Omental fat pad (tissue), 4 donors: ENCODE data around the gene SEBOX. TPM values are rescaled to one million over a fixed set of nuclear protein-coding genes. Genes with fewer than 3 reads are reported as not detected.

Experiments
- ATAC-seq: fragments of 150-250 bp; one replicate; pipeline ENCODE4 v1.9.1; 2016; ENCODE audit warnings: mild to moderate bottlenecking, moderate library complexity; ENCODE audit not compliant: low FRiP score
- DNase-seq: peaks from one replicate; pipeline ENCODE4 v3.0.0-alpha.2; 2019; ENCODE audit warnings: low spot score
- total RNA-seq, 4 donors: library from RNA; depleted of rRNA; stranded (reverse); fragments of >200 nt; gene quantifications; one replicate each; pipeline ENCODE4 v1.1.0, GENCODE V29; 2016
- TF ChIP-seq, protein P1 (sequence below), 3 donors: fragments of 450-650 bp; IDR thresholded peaks; one replicate each; pipeline ENCODE4 v1.5.1; 2016 to 2017; ENCODE audit warnings: antibody characterized with exemption in 3 of 3, mild to moderate bottlenecking in 3 of 3, moderate library complexity in 2 of 3

SEBOX gene
- total RNA-seq, 4 donors from 2014 or later: not detected

GRCh38 chr17:28347261-28347891 lies 17.6 kb downstream of the SEBOX start:
- no peak for DNase-seq
- ATAC-seq: no peak
- TF ChIP-seq, protein P1, sequence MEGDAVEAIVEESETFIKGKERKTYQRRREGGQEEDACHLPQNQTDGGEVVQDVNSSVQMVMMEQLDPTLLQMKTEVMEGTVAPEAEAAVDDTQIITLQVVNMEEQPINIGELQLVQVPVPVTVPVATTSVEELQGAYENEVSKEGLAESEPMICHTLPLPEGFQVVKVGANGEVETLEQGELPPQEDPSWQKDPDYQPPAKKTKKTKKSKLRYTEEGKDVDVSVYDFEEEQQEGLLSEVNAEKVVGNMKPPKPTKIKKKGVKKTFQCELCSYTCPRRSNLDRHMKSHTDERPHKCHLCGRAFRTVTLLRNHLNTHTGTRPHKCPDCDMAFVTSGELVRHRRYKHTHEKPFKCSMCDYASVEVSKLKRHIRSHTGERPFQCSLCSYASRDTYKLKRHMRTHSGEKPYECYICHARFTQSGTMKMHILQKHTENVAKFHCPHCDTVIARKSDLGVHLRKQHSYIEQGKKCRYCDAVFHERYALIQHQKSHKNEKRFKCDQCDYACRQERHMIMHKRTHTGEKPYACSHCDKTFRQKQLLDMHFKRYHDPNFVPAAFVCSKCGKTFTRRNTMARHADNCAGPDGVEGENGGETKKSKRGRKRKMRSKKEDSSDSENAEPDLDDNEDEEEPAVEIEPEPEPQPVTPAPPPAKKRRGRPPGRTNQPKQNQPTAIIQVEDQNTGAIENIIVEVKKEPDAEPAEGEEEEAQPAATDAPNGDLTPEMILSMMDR (IDR thresholded peaks at IDR 0.05): no peak

- ATAC-seq (no peak), DNase-seq (no peak)
- TF ChIP-seq, protein P1 (IDR thresholded peaks at IDR 0.05): no peak
Observed at GRCh38 chr17:28346746-28347246, 18.2 kb downstream of the SEBOX start.

GRCh38 chr17:28346199-28346580 lies 18.8 kb downstream of the SEBOX start:
- ATAC-seq (no peak), DNase-seq (no peak)
- TF ChIP-seq, protein P1 (IDR thresholded peaks at IDR 0.05): no peak

GRCh38 chr17:28345419-28346198 lies 19.4 kb downstream of the SEBOX start:
- no peak for ATAC-seq
- DNase-seq: no peak
- TF ChIP-seq, protein P1 (IDR thresholded peaks at IDR 0.05): no peak

- TF ChIP-seq, protein P1 (IDR thresholded peaks at IDR 0.05): no peak
- DNase-seq (no peak), ATAC-seq (no peak)
Observed at GRCh38 chr17:28344435-28344901, 20.5 kb downstream of the SEBOX start.

DNA sequence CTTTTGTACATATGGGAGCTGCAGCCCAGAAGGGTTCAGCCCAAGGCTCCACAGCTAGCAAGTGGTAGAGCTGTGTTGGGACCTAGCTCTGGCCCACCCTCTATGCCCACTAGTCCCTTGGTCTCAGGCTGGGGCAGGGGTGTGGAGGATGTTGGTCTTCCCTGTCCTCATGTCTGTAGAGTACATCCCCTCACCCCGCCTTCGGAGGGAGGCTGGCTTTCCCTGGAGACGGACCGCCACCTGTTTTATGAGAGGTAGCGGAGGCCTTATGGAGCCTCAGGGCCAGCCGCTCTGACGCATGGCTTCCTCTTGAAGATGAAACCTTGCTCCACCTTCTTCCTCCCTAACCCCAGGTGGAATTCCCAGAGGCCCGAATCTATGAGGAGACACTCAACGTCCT lies 21.0 kb downstream of the SEBOX start:
- TF ChIP-seq, protein P1 (IDR thresholded peaks at IDR 0.05): no peak
- no peak for DNase-seq
- ATAC-seq: no peak
